Bronchial epithelial cell (primary cell): Measurements from ENCODE around the gene MPP7. TPM values are rescaled to one million over a fixed set of nuclear protein-coding genes. Genes with fewer than 3 reads are reported as not detected.

Experiments
- DNase-seq: peaks from one replicate; pipeline ENCODE4 v3.0.0-alpha.2; 2010; ENCODE audit warnings: low read depth
- FAIRE-seq: peaks from 2 replicates; lab custom pipeline; 2011; peaks lifted over from hg19 to GRCh38; lab: Jason Lieb, UNC
- H3K27me3 ChIP-seq: 2 replicates; pipeline ENCODE4 v1.5.1; 2011; ENCODE audit warnings: low read length; ENCODE audit not compliant: control insufficient read depth, insufficient read depth
- H3K36me3 ChIP-seq: 2 replicates; pipeline ENCODE4 v1.5.1; 2011; ENCODE audit warnings: low read length; ENCODE audit not compliant: control insufficient read depth, insufficient read depth
- H3K4me3 ChIP-seq: 2 replicates; pipeline ENCODE4 v1.5.1; 2011; ENCODE audit warnings: mild to moderate bottlenecking, low read depth, low read length, control low read depth
- total RNA-seq: library from RNA; depleted of rRNA; stranded (reverse); fragments of >200 nt; gene quantifications from 2 replicates; pipeline ENCODE4 v1.2.1, GENCODE V29; 2014
- TF ChIP-seq, protein P1 (sequence below): IDR thresholded peaks from 2 replicates; pipeline ENCODE4 v1.5.1; 2011; ENCODE audit warnings: mild to moderate bottlenecking, moderate library complexity, low read length, control low read depth, inconsistent platforms; ENCODE audit not compliant: insufficient read depth, severe bottlenecking

Gene MPP7
- total RNA-seq, 1 donor from 2014 or later, result 11.1 TPM

DNA sequence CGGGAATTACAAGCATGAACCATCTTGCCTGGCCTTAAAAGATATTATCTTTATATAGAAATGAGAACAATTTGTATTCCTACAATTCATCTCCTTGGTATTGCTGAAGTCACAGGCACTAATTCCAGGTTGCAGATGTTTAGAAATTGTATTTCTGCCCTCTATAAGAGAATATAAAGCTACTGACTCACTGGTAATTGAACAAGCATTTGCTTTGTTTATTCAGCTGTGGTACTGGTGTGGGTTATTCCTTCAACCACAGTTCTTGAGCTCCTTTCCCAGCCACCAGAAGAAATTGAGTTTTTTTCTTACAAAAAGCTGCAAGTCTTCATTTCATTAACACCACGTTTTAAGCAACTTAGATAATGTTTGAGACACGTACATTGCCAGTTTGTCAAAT lies 29.0 kb upstream of the MPP7 start:
- FAIRE-seq (no peak), DNase-seq (peak; percentile 81)
- Histone ChIP-seq H3K36me3 (no peaks in the 10 kb centered on the region), H3K4me3 (no peak overlapping the region), H3K27me3 (no peaks in the 10 kb centered on the region)
- TF ChIP-seq, protein P1, sequence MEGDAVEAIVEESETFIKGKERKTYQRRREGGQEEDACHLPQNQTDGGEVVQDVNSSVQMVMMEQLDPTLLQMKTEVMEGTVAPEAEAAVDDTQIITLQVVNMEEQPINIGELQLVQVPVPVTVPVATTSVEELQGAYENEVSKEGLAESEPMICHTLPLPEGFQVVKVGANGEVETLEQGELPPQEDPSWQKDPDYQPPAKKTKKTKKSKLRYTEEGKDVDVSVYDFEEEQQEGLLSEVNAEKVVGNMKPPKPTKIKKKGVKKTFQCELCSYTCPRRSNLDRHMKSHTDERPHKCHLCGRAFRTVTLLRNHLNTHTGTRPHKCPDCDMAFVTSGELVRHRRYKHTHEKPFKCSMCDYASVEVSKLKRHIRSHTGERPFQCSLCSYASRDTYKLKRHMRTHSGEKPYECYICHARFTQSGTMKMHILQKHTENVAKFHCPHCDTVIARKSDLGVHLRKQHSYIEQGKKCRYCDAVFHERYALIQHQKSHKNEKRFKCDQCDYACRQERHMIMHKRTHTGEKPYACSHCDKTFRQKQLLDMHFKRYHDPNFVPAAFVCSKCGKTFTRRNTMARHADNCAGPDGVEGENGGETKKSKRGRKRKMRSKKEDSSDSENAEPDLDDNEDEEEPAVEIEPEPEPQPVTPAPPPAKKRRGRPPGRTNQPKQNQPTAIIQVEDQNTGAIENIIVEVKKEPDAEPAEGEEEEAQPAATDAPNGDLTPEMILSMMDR, result no peak

DNA sequence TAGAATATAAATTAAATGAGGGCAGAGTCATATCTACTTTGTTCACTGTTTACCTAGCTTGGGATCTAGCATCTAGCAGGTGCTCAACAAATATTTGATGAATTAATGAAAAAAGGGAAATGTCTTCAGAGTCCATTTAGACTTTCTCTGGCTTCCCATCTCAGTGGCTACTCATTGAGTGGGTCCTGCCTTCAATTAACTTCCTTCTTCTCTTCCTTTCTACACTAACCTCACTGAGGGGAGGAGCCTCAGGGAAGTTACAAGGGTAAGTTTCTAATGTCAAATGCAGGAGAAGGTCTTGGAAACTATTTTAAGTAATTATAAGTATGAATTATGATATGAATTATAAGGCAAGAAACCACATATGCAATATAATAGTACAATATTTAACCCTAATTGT lies 28.2 kb upstream of the MPP7 start:
- Histone ChIP-seq H3K27me3 (no peaks in the 10 kb centered on the region), H3K4me3 (no peak overlapping the region), H3K36me3 (no peaks in the 10 kb centered on the region)
- DNase-seq (no peak), FAIRE-seq (no peak)
- TF ChIP-seq, protein P1, result no peak

DNA sequence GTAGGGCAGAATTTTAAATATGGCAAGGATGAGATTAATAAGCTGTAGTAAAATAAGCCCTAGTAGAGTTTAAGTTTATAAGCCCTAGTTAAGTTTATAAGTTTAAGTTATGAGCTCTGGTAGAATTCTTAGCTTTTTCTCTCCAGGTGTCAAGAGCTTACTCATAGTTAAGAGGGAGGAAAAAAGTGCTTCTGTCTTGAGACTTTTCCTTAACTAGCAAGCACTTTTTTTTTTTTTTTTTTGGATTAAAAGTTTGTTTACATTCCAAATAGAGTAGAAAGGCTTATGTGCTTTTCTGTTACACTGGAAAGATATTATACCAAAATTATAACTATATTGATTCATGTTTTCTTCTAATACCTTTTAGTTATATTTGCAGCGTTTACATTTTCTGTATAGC lies 25.5 kb upstream of the MPP7 start:
- no peak for FAIRE-seq
- Histone ChIP-seq H3K27me3 (no peaks in the 10 kb centered on the region), H3K36me3 (no peaks in the 10 kb centered on the region), H3K4me3 (no peak overlapping the region)
- TF ChIP-seq, protein P1, result no peak
- peak; percentile 52 for DNase-seq

DNA sequence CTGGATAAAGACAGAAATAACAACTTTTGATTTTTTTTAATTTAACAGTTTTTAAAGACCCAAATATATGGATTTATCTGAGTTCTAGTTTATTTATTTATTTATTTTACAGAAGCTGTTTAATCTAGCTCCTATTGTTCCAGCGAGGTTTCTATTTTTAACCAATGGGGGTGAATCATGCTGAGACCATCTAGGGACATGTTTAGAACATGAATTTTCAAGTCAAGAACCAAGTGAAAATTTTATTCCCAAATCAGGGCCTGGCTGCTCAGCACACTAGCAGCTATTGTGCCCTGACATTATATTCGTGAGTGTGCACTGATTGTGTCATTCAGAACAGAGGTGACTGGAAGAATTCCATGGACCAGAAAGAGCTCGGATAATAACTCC lies 24.6 kb upstream of the MPP7 start:
- no peaks in the 10 kb centered on the region for H3K36me3 ChIP-seq
- H3K4me3 ChIP-seq, result no peak overlapping the region
- DNase-seq (peak; percentile 90), FAIRE-seq (no peak)
- H3K27me3 ChIP-seq, result no peaks in the 10 kb centered on the region
- TF ChIP-seq, protein P1, result no peak

DNA sequence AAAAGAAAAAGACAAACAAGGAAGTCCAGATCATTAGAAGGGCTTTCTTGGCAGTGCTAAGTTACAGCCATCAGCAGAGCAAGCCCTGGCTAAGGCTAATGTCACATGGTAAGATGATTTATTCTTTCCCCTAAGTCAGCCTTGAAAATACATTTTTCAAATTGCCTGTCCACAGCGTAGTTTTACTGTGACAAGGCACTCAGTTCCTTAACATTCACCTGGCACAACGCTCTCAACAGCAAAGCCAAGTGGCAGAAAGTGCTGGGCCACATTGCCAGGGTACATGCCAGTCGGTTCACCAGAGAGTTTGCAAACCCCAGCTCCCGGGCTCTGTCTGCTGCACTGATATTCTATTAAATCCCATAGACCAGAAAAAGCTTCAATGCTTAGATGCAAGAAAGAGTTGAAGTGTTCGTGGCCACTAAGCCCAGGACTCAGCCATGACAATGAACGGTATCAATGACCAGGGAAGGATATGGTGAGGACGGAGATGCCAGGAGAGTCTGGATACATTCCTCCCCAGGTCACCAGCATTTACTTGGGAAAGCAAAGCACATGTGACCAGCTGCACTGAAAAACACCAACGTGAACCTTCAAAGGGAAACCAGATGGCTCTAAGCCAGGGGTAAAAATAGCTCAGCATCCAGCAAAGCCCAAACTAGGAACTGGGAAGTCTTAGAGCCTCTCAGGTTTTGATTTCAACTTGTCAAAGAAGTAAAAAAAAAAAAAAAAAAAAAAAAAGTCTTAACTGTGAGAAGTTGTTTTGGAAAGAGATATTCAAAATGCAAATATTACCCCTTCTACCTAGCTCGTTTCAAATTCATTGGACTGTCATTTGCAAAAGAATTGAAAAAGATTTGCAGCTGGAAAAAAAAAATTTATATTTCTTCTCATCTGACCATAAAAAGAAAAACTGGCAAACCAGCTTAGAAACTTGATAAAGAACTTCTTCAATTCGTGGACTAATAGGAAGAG lies 23.9 kb upstream of the MPP7 start:
- no peak for FAIRE-seq
- TF ChIP-seq, protein P1, result no peak
- DNase-seq, result peak; percentile 56
- no peak overlapping the region for H3K4me3 ChIP-seq
- H3K36me3 ChIP-seq, result no peaks in the 10 kb centered on the region
- no peaks in the 10 kb centered on the region for H3K27me3 ChIP-seq
